HepG2 (cell line): ENCODE data around the gene ZNF396. TPM values are rescaled to one million over a fixed set of nuclear protein-coding genes. Genes with fewer than 3 reads are reported as not detected.

Source experiments
- ARHGAP35 ChIP-seq: sonication (generic); formaldehyde crosslinking; IDR thresholded peaks from 2 replicates; pipeline ENCODE4 v1.9.0; 2022; ENCODE audit warnings: mild to moderate bottlenecking, inconsistent platforms, moderate library complexity, missing genetic modification reagents, borderline replicate concordance
- CBX1 ChIP-seq: IDR thresholded peaks from one replicate; pipeline ENCODE4 v1.6.1; 2016; ENCODE audit warnings: antibody characterized with exemption, low read depth
- E2F2 ChIP-seq: sonication (generic); formaldehyde crosslinking; IDR thresholded peaks from 2 replicates; pipeline ENCODE4 v1.4.0; 2020; ENCODE audit warnings: missing genetic modification reagents, borderline replicate concordance
- ELF1 ChIP-seq: sonication (generic); formaldehyde crosslinking; IDR thresholded peaks from 2 replicates; pipeline ENCODE4 v1.4.0; 2020; ENCODE audit warnings: missing genetic modification reagents
- FLYWCH1 ChIP-seq: sonication (generic); formaldehyde crosslinking; IDR thresholded peaks from 2 replicates; pipeline ENCODE4 v1.8.1; 2023; ENCODE audit warnings: mild to moderate bottlenecking, missing genetic modification reagents
- FOXO1 ChIP-seq: sonication (generic); formaldehyde crosslinking; IDR thresholded peaks from 2 replicates; pipeline ENCODE4 v1.4.0; 2020; ENCODE audit warnings: missing genetic modification reagents
- HNRNPL ChIP-seq: fragments of 200-400 bp; formaldehyde crosslinking; IDR thresholded peaks from 2 replicates; pipeline ENCODE4 v1.6.1; 2017; ENCODE audit warnings: mild to moderate bottlenecking, low read depth, low read length
- MED13 ChIP-seq: sonication (generic); formaldehyde crosslinking; IDR thresholded peaks from 2 replicates; pipeline ENCODE4 v1.5.0; 2020; ENCODE audit warnings: missing genetic modification reagents
- PCBP2 ChIP-seq: fragments of 200-400 bp; formaldehyde crosslinking; optimal IDR thresholded peaks from 2 replicates; pipeline ENCODE3; 2018; ENCODE audit warnings: low read length, low read depth; ENCODE audit not compliant: poor library complexity, severe bottlenecking
- RORA ChIP-seq: sonication (generic); formaldehyde crosslinking; IDR thresholded peaks from 2 replicates; pipeline ENCODE4 v1.5.0; 2020; ENCODE audit warnings: mild to moderate bottlenecking, missing genetic modification reagents, moderate library complexity
- SMAD9 ChIP-seq: sonication (generic); formaldehyde crosslinking; IDR thresholded peaks from 2 replicates; pipeline ENCODE4 v1.5.1; 2020; ENCODE audit warnings: mild to moderate bottlenecking, missing genetic modification reagents
- SMARCE1 ChIP-seq: fragments of 450-650 bp; IDR thresholded peaks from 2 replicates; pipeline ENCODE4 v1.6.1; 2017; ENCODE audit warnings: borderline replicate concordance
- SMYD3 ChIP-seq: sonication (generic); formaldehyde crosslinking; IDR thresholded peaks from 2 replicates; pipeline ENCODE4 v1.8.1; 2023; ENCODE audit warnings: mild to moderate bottlenecking, missing genetic modification reagents
- SOX5 ChIP-seq: IDR thresholded peaks from 2 replicates; pipeline ENCODE4 v1.6.1; 2016; ENCODE audit warnings: borderline replicate concordance
- TEAD3 ChIP-seq: optimal IDR thresholded peaks from 2 replicates; pipeline ENCODE3; 2016; ENCODE audit warnings: borderline replicate concordance
- THAP8 ChIP-seq: sonication (generic); formaldehyde crosslinking; IDR thresholded peaks from 2 replicates; pipeline ENCODE4 v1.5.1; 2020; ENCODE audit warnings: missing genetic modification reagents, mild to moderate bottlenecking, borderline replicate concordance
- ZFP41 ChIP-seq: sonication (generic); formaldehyde crosslinking; IDR thresholded peaks from 2 replicates; pipeline ENCODE4 v1.4.0; 2020; ENCODE audit warnings: mild to moderate bottlenecking, missing genetic modification reagents, borderline replicate concordance
- ZNF235 ChIP-seq: sonication (generic); formaldehyde crosslinking; IDR thresholded peaks from 2 replicates; pipeline ENCODE4 v1.8.1; 2023; ENCODE audit warnings: mild to moderate bottlenecking, missing genetic modification reagents, borderline replicate concordance
- ZNF326 ChIP-seq: sonication (generic); formaldehyde crosslinking; IDR thresholded peaks from 2 replicates; pipeline ENCODE4 v1.4.0; 2020; ENCODE audit warnings: missing genetic modification reagents, borderline replicate concordance
- ZNF33B ChIP-seq: sonication (generic); formaldehyde crosslinking; IDR thresholded peaks from 2 replicates; pipeline ENCODE4 v1.5.1; 2020; ENCODE audit warnings: mild to moderate bottlenecking, missing genetic modification reagents
- ZNF670 ChIP-seq: sonication (generic); formaldehyde crosslinking; IDR thresholded peaks from 2 replicates; pipeline ENCODE4 v1.8.0; 2022; ENCODE audit warnings: mild to moderate bottlenecking, missing genetic modification reagents, borderline replicate concordance
- ZNF704 ChIP-seq: sonication (generic); formaldehyde crosslinking; IDR thresholded peaks from 2 replicates; pipeline ENCODE4 v1.8.1; 2023; ENCODE audit warnings: mild to moderate bottlenecking, inconsistent platforms, moderate library complexity, missing genetic modification reagents, borderline replicate concordance
- ZNF777 ChIP-seq: sonication (generic); formaldehyde crosslinking; IDR thresholded peaks from 2 replicates; pipeline ENCODE4 v1.4.0; 2020; ENCODE audit warnings: missing genetic modification reagents
- ZNF788 ChIP-seq: sonication (generic); formaldehyde crosslinking; IDR thresholded peaks from 2 replicates; pipeline ENCODE4 v1.5.0; 2020; ENCODE audit warnings: mild to moderate bottlenecking, missing genetic modification reagents, borderline replicate concordance
- ZNF879 ChIP-seq: sonication (generic); formaldehyde crosslinking; IDR thresholded peaks from 2 replicates; pipeline ENCODE4 v1.8.1; 2023; ENCODE audit warnings: missing genetic modification reagents
- ZNF891 ChIP-seq: sonication (generic); formaldehyde crosslinking; IDR thresholded peaks from 2 replicates; pipeline ENCODE4 v1.5.0; 2020; ENCODE audit warnings: mild to moderate bottlenecking, missing genetic modification reagents
- polyA plus RNA-seq, 8 experiments: library from polyadenylated mRNA; depleted of rRNA in 3 of 8; stranded (reverse) in 7 of 8; unstranded in 1 of 8; fragments of >200 nt; fragmentation: Illumina TruSeq in 4 of 8; extraction: Trizol in 4 of 8; gene quantifications; 2 replicates each; pipeline versions ENCODE4 v1.2.1 to v1.2.3, GENCODE V29; 2011 to 2016; ENCODE audit warnings: low read depth in 4 of 8, missing spikeins in 1 of 8, mixed read lengths in 1 of 8; ENCODE audit not compliant: insufficient read depth in 1 of 8
- total RNA-seq, 5 experiments: library from RNA; depleted of rRNA; stranded (reverse); fragments of >200 nt; fragmentation: Illumina TruSeq; extraction: Trizol; gene quantifications; 2 replicates each; pipeline ENCODE4 v1.2.3, GENCODE V29; 2016; ENCODE audit warnings: low read depth in 1 of 5
- TF ChIP-seq, protein P1 (sequence below): sonication (generic); formaldehyde crosslinking; IDR thresholded peaks from 2 replicates; pipeline ENCODE4 v1.5.0; 2020; ENCODE audit warnings: missing genetic modification reagents

Gene ZNF396
- total and polyA plus RNA-seq, 2 of the 13 experiments (the other 11 are each of a cell fraction or from before 2014, with no cell fraction given): 0.25 to 0.75 TPM

DNA sequence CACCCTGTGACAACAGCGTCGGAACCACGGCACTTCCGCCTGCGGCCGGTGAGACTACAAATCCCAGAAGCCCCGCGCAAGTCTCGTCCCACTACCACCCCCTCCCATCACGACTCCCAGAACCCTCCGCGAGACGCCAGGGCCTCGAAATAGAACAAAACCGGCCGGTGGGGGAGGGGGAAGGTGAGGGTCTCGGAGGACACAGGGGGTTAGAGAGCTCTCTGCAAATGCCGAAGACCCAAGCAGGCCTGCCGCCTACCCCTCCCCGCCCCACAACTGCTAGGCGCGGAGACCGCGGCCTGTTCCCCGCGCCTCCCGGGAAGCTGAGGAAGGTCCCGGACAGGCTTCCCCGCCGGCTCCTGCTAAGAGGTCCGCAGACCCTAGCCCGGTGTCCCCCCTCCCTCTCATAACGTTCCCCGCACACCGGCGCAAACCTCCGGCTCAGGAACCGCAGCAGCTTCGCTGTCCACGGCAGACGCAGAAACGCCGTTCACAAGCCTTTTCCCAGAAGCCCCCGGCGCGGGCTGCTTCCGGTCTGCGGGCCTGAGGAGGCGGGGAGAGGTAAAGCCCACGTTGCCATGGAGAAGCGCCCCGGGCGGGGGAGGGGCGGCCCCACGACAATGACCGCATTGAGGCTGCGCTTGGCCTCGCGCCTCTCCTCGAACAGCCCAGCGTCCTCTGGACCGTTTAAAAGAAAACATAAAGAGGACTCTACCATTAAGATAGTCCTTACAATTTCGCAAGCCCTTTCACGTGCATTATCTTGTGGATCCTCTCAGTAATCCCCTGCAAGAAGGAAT, 33.0 kb downstream of the ZNF396 start, which contains the start of gene ZNF24 (continued):
- TF ChIP-seq ZNF788 (peak; percentile 69; the same call in 1 of the 2 replicates), THAP8 (peak; percentile 94; the same call in 1 of the 2 replicates), FLYWCH1 (no peak), CBX1 (peak; percentile 30), FOXO1 (CRISPR knock-in tag) (no peak; the same call in 1 of the 2 replicates), ZNF326 (CRISPR knock-in tag) (no peak), ZNF891 (CRISPR knock-in tag) (no peak), HNRNPL (peak; percentile 71), TEAD3 (CRISPR knock-in tag) (no peak), PCBP2 (no peak), ZNF879 (CRISPR knock-in tag) (0 out of 2 replicates have a peak, but pooled peaks have one; percentile 10), ZFP41 (CRISPR knock-in tag) (no peak; the same call in 1 of the 2 replicates), ZNF670 (CRISPR knock-in tag) (0 out of 2 replicates have a peak, but pooled peaks have one; percentile 56), ELF1 (CRISPR knock-in tag) (peak; percentile 91), SOX5 (CRISPR knock-in tag) (peak; percentile 57; the same call in 1 of the 2 replicates), ZNF704 (peak; percentile 97), ZNF33B (CRISPR knock-in tag) (peak; percentile 68; the same call in 1 of the 2 replicates), E2F2 (CRISPR knock-in tag) (peak; percentile 59; the same call in 1 of the 2 replicates), SMAD9 (no peak), SMARCE1 (no peak), RORA (no peak), ZNF777 (peak; percentile 39; the same call in 1 of the 2 replicates), SMYD3 (CRISPR knock-in tag) (0 out of 2 replicates have a peak, but pooled peaks have one; percentile 65), MED13 (CRISPR knock-in tag) (peak; percentile 42; the same call in 1 of the 2 replicates), ZNF235 (CRISPR knock-in tag) (0 out of 2 replicates have a peak, but pooled peaks have one; percentile 33), ARHGAP35 (no peak)
- TF ChIP-seq, protein P1, sequence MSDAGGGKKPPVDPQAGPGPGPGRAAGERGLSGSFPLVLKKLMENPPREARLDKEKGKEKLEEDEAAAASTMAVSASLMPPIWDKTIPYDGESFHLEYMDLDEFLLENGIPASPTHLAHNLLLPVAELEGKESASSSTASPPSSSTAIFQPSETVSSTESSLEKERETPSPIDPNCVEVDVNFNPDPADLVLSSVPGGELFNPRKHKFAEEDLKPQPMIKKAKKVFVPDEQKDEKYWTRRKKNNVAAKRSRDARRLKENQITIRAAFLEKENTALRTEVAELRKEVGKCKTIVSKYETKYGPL (CRISPR knock-in tag): peak; percentile 25; the same call in 1 of the 2 replicates
